ENCODE measurements around the gene MAN2A2.

DNA sequence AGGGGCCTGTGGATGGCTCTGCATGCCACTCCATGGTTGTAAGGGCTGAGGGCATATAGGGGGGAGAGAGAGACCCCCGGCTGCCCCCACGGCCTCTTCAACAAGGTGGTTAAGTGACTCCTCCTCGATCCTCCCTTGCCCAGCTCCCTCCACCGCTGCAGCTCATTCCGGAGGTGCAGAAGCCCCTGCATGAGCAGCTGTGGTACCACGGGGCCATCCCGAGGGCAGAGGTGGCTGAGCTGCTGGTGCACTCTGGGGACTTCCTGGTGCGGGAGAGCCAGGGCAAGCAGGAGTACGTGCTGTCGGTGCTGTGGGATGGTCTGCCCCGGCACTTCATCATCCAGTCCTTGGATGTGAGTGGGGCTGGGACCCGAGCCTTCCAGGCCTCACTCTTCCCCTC, 12.3 kb upstream of the MAN2A2 start:
- no peak for TF ChIP-seq HMGXB4 (CRISPR knock-in tag; IDR thresholded peaks at IDR 0.05)
- TF ChIP-seq, protein P1, sequence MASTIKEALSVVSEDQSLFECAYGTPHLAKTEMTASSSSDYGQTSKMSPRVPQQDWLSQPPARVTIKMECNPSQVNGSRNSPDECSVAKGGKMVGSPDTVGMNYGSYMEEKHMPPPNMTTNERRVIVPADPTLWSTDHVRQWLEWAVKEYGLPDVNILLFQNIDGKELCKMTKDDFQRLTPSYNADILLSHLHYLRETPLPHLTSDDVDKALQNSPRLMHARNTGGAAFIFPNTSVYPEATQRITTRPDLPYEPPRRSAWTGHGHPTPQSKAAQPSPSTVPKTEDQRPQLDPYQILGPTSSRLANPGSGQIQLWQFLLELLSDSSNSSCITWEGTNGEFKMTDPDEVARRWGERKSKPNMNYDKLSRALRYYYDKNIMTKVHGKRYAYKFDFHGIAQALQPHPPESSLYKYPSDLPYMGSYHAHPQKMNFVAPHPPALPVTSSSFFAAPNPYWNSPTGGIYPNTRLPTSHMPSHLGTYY (CRISPR knock-in tag; IDR thresholded peaks at IDR 0.05), result no peak
- no peak for TF ChIP-seq ESRRA (CRISPR knock-in tag; IDR thresholded peaks at IDR 0.05; ENCODE audit: borderline replicate concordance)

Measured in WTC11 (cell line).